ENCODE data around the gene ZMYND12.

DNA sequence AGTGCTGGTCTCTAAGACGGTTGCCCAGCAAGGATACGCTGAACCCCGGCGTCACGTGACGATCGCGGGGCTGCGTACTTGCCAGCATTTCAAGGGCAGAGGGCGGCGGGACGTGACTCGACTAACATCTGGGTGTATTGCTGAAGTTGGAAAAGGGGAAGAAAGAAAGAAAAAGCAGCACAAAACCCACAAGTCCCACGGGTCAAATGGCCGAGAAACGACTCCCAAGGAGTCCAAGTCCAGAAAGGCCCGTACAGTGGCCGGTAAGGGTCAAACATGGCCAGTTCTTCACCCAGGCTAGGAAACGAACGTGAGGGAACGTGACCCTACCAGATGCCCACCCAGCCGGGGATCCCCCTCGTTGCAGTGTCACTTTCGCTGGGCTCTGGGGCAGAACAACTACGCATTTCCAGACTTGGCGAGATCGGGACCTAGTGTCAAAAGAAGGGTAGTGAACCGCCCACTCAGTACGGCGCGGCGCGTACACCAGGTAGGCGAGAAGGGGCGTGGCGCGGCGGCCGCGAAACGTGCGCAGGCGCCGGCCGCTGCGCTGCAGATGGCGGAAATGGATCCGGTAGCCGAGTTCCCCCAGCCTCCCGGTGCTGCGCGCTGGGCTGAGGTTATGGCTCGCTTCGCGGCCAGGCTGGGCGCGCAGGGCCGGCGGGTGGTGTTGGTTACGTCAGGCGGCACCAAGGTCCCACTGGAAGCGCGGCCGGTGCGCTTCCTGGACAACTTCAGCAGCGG lies at the start of gene ZMYND12, which contains the start of gene PPCS:
- TF ChIP-seq, protein P1, sequence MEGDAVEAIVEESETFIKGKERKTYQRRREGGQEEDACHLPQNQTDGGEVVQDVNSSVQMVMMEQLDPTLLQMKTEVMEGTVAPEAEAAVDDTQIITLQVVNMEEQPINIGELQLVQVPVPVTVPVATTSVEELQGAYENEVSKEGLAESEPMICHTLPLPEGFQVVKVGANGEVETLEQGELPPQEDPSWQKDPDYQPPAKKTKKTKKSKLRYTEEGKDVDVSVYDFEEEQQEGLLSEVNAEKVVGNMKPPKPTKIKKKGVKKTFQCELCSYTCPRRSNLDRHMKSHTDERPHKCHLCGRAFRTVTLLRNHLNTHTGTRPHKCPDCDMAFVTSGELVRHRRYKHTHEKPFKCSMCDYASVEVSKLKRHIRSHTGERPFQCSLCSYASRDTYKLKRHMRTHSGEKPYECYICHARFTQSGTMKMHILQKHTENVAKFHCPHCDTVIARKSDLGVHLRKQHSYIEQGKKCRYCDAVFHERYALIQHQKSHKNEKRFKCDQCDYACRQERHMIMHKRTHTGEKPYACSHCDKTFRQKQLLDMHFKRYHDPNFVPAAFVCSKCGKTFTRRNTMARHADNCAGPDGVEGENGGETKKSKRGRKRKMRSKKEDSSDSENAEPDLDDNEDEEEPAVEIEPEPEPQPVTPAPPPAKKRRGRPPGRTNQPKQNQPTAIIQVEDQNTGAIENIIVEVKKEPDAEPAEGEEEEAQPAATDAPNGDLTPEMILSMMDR (IDR thresholded peaks at IDR 0.05), result peak in 4 of 6 experiments; percentile 23 to 56 (median 40)
- TF ChIP-seq POLR2A (IDR thresholded peaks at IDR 0.05), result peak in 2 of 4 donors; percentile 66 to 83

All from esophagus squamous epithelium (tissue), 4 donors.